Measurements from ENCODE around the gene CASZ1. TPM values are rescaled to one million over a fixed set of nuclear protein-coding genes. Genes with fewer than 3 reads are reported as not detected.

CASZ1 gene
- total RNA-seq, 1 donor from 2014 or later = 18.3 TPM

DNA sequence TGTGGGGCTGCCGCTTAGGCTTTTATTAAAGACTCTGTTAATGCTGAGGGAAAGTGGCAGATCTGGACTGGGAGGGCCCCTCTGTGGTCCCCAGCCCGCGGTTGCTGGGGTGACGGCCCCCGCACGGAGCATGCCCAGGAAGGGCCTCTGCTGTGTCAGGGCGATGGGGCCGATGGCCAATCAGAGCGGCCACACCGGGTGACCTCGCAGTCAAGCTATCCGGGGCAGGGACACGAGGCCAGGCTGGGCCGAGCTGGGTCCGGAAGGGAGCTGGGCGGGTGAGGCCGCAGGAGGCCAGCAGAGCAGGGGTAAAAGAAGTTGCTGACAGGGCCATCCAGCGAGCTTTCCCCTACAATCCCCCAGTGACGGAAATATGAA, 145.1 kb downstream of the CASZ1 start:
- no peak for DNase-seq
- Mint-ChIP-seq H3K4me1 (ENCODE audit: low read depth, unreplicated experiment) (peaks cover 4% of the 10 kb centered on the region), H3K27ac (ENCODE audit: unreplicated experiment) (no peak overlapping the region), H3K4me3 (ENCODE audit: unreplicated experiment) (no peak overlapping the region), H3K27me3 (ENCODE audit: unreplicated experiment) (peaks cover 6% of the 10 kb centered on the region), H3K9me3 (ENCODE audit: unreplicated experiment) (peaks cover 3% of the 10 kb centered on the region), H3K36me3 (ENCODE audit: unreplicated experiment) (no peaks in the 10 kb centered on the region)
- TF ChIP-seq, protein P1, sequence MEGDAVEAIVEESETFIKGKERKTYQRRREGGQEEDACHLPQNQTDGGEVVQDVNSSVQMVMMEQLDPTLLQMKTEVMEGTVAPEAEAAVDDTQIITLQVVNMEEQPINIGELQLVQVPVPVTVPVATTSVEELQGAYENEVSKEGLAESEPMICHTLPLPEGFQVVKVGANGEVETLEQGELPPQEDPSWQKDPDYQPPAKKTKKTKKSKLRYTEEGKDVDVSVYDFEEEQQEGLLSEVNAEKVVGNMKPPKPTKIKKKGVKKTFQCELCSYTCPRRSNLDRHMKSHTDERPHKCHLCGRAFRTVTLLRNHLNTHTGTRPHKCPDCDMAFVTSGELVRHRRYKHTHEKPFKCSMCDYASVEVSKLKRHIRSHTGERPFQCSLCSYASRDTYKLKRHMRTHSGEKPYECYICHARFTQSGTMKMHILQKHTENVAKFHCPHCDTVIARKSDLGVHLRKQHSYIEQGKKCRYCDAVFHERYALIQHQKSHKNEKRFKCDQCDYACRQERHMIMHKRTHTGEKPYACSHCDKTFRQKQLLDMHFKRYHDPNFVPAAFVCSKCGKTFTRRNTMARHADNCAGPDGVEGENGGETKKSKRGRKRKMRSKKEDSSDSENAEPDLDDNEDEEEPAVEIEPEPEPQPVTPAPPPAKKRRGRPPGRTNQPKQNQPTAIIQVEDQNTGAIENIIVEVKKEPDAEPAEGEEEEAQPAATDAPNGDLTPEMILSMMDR (IDR thresholded peaks at IDR 0.05; ENCODE audit: partially characterized antibody, unreplicated experiment) = no peak

DNA sequence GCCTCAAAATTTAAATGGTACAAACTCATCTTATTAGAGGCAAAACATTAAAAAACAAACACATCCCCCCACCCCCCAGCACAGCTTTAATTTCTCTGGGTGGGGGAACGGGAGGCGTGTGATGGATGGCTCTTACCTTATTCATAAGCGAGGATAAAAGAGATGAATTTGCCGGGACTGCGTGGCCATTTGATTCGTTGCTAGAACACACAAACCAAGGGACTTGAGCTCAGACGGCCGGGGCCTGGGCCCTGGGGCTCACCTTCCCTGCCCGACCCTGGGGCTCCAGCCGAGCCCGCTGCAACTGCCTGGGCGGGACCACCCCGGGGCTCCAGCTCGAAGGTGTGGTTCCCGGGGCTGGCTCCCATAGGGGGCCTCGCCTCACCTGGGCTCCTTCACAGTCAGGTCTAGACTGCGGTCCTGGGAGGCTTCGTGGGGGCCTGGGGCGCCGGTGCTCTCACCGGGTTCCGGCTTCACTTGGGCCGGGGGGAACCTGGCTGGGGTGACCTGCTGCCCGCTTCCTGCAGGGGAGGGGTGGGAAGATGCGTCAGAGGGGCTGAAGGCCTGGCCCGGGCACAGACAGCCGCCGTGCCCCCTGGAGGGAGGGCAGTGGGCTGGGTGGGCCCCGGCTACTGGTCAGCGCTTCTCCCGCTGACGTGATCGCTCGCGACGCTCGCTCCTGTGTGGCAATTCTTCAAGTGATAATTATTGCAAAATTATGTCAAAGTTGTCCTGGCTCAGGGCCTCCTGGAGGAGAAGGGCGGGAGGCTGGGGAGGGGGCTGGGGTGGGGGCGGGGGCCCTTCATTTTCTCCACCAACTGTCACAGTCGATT, 145.7 kb downstream of the CASZ1 start:
- DNase-seq = no peak

DNA sequence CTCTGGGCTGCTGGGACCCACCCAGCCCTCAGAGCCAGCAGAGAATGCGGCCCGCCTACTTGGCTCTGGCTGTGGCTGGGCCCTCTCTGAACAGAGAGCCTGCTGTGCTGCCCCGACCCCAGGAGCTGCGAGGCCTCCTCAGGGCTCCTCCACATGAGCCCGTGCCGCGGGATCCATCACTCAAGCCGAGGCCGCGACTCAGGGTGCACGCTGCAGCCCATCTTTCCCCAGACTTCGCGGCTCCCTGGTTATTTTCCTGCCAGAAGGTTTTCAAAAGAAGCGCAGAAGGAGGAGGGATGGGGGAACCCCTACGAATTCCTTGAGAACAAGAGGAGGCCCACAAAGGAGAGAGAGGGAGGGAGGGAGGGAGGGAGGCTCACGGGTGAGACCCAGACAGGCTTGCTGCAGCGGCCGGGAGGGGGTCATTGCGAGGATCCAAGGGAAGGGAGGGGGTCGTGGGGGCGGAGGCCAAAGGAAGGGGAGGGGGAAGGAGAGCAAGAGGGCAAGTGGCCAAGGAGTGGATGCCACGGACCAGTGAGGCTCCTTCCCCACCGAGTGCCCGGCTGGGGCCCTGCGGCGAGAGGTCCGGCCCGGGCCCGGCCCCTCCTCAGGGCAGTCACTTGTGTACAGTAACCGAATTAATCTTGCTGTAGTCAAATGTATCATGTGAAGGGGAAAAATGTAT, 146.8 kb downstream of the CASZ1 start:
- no peak for DNase-seq
- Mint-ChIP-seq H3K4me1 (ENCODE audit: low read depth, unreplicated experiment) (peaks cover 6% of the 10 kb centered on the region), H3K27ac (ENCODE audit: unreplicated experiment) (no peak overlapping the region), H3K27me3 (ENCODE audit: unreplicated experiment) (peaks cover 1% of the 10 kb centered on the region), H3K4me3 (ENCODE audit: unreplicated experiment) (no peak overlapping the region), H3K9me3 (ENCODE audit: unreplicated experiment) (peaks cover 2% of the 10 kb centered on the region), H3K36me3 (ENCODE audit: unreplicated experiment) (no peaks in the 10 kb centered on the region)
- TF ChIP-seq, protein P1 (IDR thresholded peaks at IDR 0.05; ENCODE audit: partially characterized antibody, unreplicated experiment) = no peak

More for the DNA sequence above, 145.7 kb downstream of the CASZ1 start:
- Mint-ChIP-seq H3K4me1 (ENCODE audit: low read depth, unreplicated experiment) (peaks cover 5% of the 10 kb centered on the region), H3K9me3 (ENCODE audit: unreplicated experiment) (no peaks in the 10 kb centered on the region), H3K27me3 (ENCODE audit: unreplicated experiment) (peaks cover 4% of the 10 kb centered on the region), H3K27ac (ENCODE audit: unreplicated experiment) (no peak overlapping the region), H3K4me3 (ENCODE audit: unreplicated experiment) (no peak overlapping the region), H3K36me3 (ENCODE audit: unreplicated experiment) (no peaks in the 10 kb centered on the region)
- TF ChIP-seq, protein P1 (IDR thresholded peaks at IDR 0.05; ENCODE audit: partially characterized antibody, unreplicated experiment) = no peak

DNA sequence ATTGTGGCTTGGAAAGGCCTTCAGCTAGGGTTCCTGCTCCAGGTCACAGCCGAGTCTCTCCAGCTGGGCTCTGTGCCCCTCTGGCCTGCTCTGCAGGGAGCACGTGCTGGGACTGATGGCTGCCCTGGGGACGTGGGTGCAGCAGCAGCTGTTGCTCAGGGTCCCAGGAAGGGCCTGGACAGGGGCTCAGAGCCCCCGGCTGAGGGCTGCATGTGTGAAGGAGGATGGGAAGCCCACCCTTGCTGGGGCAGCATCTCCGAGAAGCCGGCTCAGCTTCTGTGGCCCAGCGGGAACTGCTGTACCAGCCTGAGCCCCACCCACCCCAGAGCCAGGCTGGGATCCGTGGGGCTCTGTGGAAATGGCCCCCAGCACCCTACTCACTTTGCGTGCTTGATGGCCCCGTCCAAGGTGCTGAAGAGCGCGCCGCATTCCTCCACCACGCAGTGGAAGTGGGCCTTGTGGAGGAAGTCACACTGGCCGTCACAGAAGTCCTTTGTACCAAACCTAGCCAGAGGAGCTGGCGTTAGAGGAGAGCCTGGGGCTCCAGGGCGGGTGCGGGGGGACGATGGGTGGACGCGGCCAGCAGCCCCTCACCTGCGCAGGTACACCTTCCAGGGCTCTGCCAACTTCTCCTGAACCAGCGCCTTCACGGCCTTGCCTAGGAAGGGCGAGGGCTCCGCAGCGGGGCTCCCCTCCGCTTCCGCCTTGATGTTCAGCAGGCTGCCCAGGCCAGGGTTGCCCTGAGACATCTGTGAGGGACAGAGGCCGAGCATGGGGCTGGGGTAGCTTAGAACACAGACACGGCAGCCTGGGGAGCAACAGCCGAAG, 147.5 kb downstream of the CASZ1 start:
- Mint-ChIP-seq H3K4me1 (ENCODE audit: low read depth, unreplicated experiment) (peaks cover 6% of the 10 kb centered on the region), H3K9me3 (ENCODE audit: unreplicated experiment) (peaks cover 3% of the 10 kb centered on the region)

More for the DNA sequence above, 147.5 kb downstream of the CASZ1 start:
- Mint-ChIP-seq H3K27me3 (ENCODE audit: unreplicated experiment) (peaks cover 1% of the 10 kb centered on the region), H3K4me3 (ENCODE audit: unreplicated experiment) (no peak overlapping the region), H3K27ac (ENCODE audit: unreplicated experiment) (no peak overlapping the region), H3K36me3 (ENCODE audit: unreplicated experiment) (no peaks in the 10 kb centered on the region)
- TF ChIP-seq, protein P1 (IDR thresholded peaks at IDR 0.05; ENCODE audit: partially characterized antibody, unreplicated experiment) = no peak
- no peak for DNase-seq
